Smooth muscle cell of the pulmonary artery (primary cell): ENCODE data around the gene BTN1A1. TPM values are rescaled to one million over a fixed set of nuclear protein-coding genes. Genes with fewer than 3 reads are reported as not detected.

Experiments
- total RNA-seq: library from RNA; depleted of rRNA; stranded (reverse); fragments of >200 nt; gene quantifications from 2 replicates; pipeline ENCODE4 v1.2.3, GENCODE V29; 2014

Gene BTN1A1, protein sequence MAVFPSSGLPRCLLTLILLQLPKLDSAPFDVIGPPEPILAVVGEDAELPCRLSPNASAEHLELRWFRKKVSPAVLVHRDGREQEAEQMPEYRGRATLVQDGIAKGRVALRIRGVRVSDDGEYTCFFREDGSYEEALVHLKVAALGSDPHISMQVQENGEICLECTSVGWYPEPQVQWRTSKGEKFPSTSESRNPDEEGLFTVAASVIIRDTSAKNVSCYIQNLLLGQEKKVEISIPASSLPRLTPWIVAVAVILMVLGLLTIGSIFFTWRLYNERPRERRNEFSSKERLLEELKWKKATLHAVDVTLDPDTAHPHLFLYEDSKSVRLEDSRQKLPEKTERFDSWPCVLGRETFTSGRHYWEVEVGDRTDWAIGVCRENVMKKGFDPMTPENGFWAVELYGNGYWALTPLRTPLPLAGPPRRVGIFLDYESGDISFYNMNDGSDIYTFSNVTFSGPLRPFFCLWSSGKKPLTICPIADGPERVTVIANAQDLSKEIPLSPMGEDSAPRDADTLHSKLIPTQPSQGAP
- total RNA-seq: not detected in 2 replicates

DNA sequence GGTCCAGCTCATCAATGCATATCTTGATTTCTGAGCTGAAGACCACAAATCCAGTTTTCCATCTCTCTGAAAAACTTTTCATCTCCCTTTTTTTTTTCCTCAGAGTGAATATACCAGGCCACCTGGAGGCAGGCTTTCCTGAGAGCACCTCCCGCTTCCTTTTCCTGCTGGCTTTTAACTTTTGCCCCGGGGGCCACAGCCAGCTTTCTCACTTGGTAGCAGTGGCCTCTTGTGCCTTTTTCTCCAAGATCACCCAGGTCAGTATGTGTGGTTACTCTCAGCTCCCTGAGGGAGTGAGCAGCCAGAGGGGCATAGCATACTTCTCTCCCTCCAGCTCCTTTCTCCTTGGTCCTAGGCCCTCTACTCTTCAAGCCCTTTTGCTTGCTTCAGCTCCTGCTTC is at the start of gene BTN1A1:
TSS of gene BTN1A1 (plus strand) at position 202 of the 400 bp plus-strand sequence. CDS start 984 bp downstream, outside the sequence.

DNA sequence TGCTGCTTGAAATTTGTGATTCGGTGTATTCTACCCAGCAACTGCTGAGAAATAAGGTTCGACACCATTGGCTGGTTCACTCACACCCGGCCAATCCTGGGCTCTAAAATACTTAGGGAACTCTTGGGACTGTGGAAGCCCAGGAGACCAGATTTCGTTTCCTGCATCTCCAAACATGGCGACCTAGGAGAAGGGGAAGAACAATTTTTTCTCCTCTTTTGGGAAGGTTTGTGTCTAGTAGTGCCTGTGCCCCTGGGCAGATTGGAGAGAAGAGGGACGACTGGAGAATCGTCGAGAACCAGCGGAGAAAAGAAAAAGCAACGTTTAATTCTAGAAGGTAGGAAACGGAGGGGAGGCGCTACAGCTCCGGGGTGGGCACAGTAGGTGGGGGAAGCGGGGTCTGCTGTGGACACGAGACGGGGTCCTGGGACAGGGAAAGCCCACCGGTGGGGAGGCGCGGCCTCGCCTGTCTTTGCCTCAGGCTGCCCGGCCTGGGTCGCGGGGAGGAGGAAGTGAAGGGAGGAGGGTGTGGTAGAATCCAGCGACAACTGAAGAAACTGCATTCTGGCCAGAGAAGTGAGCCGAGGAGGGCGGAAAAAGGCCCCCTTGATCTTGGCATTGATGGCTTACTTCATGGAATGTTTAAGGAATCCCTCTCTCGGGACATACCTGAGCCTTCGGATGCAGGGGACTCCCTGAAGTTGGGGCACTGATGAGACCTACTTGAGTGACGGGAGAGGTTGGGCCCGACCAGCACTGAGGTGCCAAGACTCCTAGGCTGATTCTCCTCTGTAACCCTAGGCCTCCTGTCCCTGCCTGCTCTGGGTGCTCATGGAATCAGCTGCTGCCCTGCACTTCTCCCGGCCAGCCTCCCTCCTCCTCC is 42.1 kb upstream of the BTN1A1 start, which contains the start of gene BTN2A1:
TSS of gene BTN2A1 (plus strand) at position 150 of the 883 bp plus-strand sequence. CDS start at position 832, 682 bp downstream.

DNA sequence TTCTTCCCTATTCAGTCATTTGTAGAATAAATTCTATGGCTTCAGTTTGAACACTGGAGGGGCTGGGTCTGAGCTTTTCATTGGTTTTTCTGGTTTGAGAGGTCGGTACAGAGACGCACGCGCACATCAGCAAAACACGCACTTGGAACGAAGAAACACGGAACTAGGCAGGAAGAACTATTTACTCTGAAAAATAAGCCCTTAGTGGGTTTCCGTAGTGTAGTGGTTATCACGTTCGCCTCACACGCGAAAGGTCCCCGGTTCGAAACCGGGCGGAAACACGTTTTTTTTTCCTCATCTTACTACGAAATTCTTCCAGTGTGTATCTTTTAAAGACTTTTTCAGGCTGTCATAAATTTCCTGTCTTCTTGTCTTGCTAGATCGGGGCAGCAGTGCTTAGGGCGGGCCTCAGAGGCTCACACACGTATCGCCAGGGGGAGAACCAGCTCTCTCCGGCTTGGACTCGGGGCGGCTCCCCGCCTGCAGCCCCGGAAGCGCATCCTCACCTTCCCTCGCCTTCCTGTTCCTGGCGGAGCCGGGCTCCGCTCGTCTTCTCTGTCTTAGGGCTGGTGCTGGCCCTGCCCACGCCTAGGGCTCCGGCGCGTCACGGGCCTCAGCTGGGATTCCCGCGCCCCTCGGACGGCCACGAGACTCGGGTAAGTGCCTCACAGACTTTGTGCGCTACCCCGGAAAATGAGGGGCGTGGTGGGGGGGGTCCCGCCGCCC is 37.9 kb downstream of the BTN1A1 start, which contains the start of gene HMGN4:
TSS of gene HMGN4 (plus strand) at position 521 of the 726 bp plus-strand sequence. CDS start 6,841 bp downstream, outside the sequence.

Other genes starting within 250 kb of the BTN1A1 start
- 30.5 and 35.4 TPM in 2 replicates for gene BTN3A2, start 135.1 kb upstream of the BTN1A1 start, total RNA-seq
- gene BTN2A2, start 117.2 kb upstream of the BTN1A1 start, total RNA-seq: 9.2 and 10.0 TPM in 2 replicates
- gene BTN3A1, start 98.0 kb upstream of the BTN1A1 start, total RNA-seq: 23.8 and 41.1 TPM in 2 replicates
- 20.1 and 36.2 TPM in 2 replicates for gene BTN3A3, start 59.8 kb upstream of the BTN1A1 start, total RNA-seq
- gene BTN2A1, start 42.3 kb upstream of the BTN1A1 start, total RNA-seq: 16.5 and 17.1 TPM in 2 replicates
- gene HMGN4, start 38.1 kb downstream of the BTN1A1 start, total RNA-seq: 54.4 and 61.7 TPM in 2 replicates
- gene ABT1, start 96.7 kb downstream of the BTN1A1 start, total RNA-seq: 9.8 and 11.4 TPM in 2 replicates
- 12.1 and 13.9 TPM in 2 replicates for gene ZNF322, start 159.4 kb downstream of the BTN1A1 start, total RNA-seq